ENCODE measurements around the gene ZNF518A. TPM values are rescaled to one million over a fixed set of nuclear protein-coding genes. Genes with fewer than 3 reads are reported as not detected.

Gene ZNF518A
- total RNA-seq, 1 experiment from 2014 or later: 36.2 TPM

DNA sequence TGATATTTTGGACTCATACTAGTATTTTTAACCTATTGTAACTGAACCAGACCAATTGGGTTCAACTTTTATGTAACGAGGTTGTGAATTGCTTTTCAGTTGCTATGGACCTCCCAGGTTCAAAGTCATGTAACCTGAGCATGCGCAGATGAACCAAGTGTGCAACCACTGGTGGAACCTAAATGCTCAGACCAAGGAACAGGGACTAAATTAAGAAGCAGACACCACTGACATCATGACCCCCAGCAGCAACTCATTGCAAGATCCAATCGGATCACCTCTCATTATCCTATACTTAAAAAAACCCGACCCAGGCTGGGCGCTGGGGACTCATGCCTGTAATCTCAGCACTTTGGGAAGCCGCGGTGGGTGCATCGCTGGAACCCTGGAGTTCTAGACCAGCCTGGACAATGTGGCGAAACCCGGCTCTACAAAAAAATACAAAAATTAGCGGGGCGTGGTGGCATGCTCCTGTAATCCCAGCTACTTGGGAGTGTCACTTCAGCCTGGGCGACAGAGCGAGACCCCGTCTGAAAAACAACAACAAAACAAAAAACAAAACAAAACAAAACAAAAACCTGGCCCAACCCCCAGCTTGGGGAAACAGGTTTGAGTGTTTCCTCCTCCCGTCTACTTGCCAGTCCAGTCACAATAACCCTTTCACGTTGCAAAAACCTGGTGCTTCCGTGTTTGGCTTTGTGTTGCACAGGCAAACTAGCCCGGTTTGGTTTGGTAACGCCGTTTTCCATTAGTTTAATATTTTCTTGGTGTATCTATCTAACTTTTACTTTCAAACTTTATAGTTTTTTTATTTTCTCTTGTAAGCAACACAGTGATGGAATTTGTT, 11.3 kb upstream of the ZNF518A start:
- no CpG with 5 or more reads among the region's 21 CpGs for WGBS (ENCODE audit: extremely low coverage, insufficient read length, low lambda C conversion rate)
- no peak overlapping the region for H2BK20ac ChIP-seq (ENCODE audit: low read depth, low read length, poor library complexity, severe bottlenecking)
- H2AK5ac ChIP-seq (ENCODE audit: insufficient read length, low read length): no peak overlapping the region
- no peaks in the 10 kb centered on the region for H3K79me1 ChIP-seq (ENCODE audit: insufficient read depth, low read depth, low read length, poor library complexity, severe bottlenecking)
- no peak overlapping the region for H3K9ac ChIP-seq (ENCODE audit: extremely low read depth, insufficient read length, low read length)
- no peak for DNase-seq
- H4K20me1 ChIP-seq (ENCODE audit: control insufficient read depth, insufficient read depth, insufficient read length): no peaks in the 10 kb centered on the region
- H3K18ac ChIP-seq (ENCODE audit: insufficient read length, low read depth, low read length): no peak overlapping the region
- H2BK120ac ChIP-seq (ENCODE audit: low read depth, low read length, poor library complexity, severe bottlenecking): no peak overlapping the region
- H4K8ac ChIP-seq (replicated peaks; ENCODE audit: insufficient read length, low read depth, low read length): no peak overlapping the region
- H3K23ac ChIP-seq (ENCODE audit: insufficient read length, low read depth, low read length): no peak overlapping the region
- no peak overlapping the region for H2BK12ac ChIP-seq (ENCODE audit: insufficient read length, low read depth, low read length)
- H2BK15ac ChIP-seq (ENCODE audit: low read depth, low read length): no peak overlapping the region
- Mint-ChIP-seq H3K36me3 (ENCODE audit: insufficient read depth in 1 of 3, low read depth in 3 of 3) (no peaks in the 10 kb centered on the region), H3K4me1 (no peaks in the 10 kb centered on the region; a peak in 1 of 4 replicates), H3K27ac (no peak overlapping the region), H3K9me3 (no peaks in the 10 kb centered on the region), H3K4me3 (no peak overlapping the region), H3K27me3 (ENCODE audit: low read depth) (no peaks in the 10 kb centered on the region; the same call in none of the 2 replicates)
- H3K27ac ChIP-seq (ENCODE audit: insufficient read length, low read depth, low read length): no peak overlapping the region
- H3K4me1 ChIP-seq (ENCODE audit: insufficient read depth, low read length): no peaks in the 10 kb centered on the region
- H3K27me3 ChIP-seq (ENCODE audit: insufficient read depth, low read length): no peaks in the 10 kb centered on the region
- no peak overlapping the region for H4K5ac ChIP-seq (ENCODE audit: insufficient read length, low read depth, low read length)
- H4K91ac ChIP-seq (ENCODE audit: insufficient read length, low read depth, low read length): no peak overlapping the region
- no peak overlapping the region for H3K4ac ChIP-seq (ENCODE audit: low read depth, low read length)
- TF ChIP-seq, protein P1, sequence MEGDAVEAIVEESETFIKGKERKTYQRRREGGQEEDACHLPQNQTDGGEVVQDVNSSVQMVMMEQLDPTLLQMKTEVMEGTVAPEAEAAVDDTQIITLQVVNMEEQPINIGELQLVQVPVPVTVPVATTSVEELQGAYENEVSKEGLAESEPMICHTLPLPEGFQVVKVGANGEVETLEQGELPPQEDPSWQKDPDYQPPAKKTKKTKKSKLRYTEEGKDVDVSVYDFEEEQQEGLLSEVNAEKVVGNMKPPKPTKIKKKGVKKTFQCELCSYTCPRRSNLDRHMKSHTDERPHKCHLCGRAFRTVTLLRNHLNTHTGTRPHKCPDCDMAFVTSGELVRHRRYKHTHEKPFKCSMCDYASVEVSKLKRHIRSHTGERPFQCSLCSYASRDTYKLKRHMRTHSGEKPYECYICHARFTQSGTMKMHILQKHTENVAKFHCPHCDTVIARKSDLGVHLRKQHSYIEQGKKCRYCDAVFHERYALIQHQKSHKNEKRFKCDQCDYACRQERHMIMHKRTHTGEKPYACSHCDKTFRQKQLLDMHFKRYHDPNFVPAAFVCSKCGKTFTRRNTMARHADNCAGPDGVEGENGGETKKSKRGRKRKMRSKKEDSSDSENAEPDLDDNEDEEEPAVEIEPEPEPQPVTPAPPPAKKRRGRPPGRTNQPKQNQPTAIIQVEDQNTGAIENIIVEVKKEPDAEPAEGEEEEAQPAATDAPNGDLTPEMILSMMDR (conservative IDR thresholded peaks at IDR 0.05): no peak
- no peak overlapping the region for H3K4me2 ChIP-seq (ENCODE audit: insufficient read depth, insufficient read length, low read length)
- H2AFZ ChIP-seq (ENCODE audit: low read length): no peak overlapping the region
- no peak overlapping the region for H3K56ac ChIP-seq (ENCODE audit: insufficient read length, low read depth, low read length)
- H2BK5ac ChIP-seq (ENCODE audit: insufficient read length, low read length): no peak overlapping the region
- no peaks in the 10 kb centered on the region for H3K9me3 ChIP-seq (ENCODE audit: control insufficient read depth, low read depth, low read length)
- H3T11ph ChIP-seq (ENCODE audit: low read length): no peak overlapping the region
- no peaks in the 10 kb centered on the region for H3K79me2 ChIP-seq (ENCODE audit: insufficient read depth, low read length)
- H3K23me2 ChIP-seq (ENCODE audit: insufficient read length, low read depth, low read length, poor library complexity, severe bottlenecking): no peaks in the 10 kb centered on the region
- H3K14ac ChIP-seq (ENCODE audit: insufficient read depth, low read length): no peak overlapping the region
